CD4-positive, alpha-beta T cell treated with Interleukin-2 at 100 ng/mL for 4 hours (primary cell): ENCODE measurements around the gene USP2.
"Not testable (repeated sequence)": the region's sequence is repeated elsewhere in the genome, so short reads cannot be mapped to it uniquely, and the experiment has no call there.

Source experiments
- DNase-seq: peaks from one replicate; pipeline ENCODE4 v3.0.0-alpha.2; 2020; ENCODE audit warnings: low spot score

USP2 gene

GRCh38 chr11:119412072-119412471, 30.6 kb upstream of the USP2 start:
- no peak for DNase-seq

GRCh38 chr11:119410501-119410900, 29.0 kb upstream of the USP2 start:
- DNase-seq = no peak

GRCh38 chr11:119409731-119410130, 28.2 kb upstream of the USP2 start:
- no peak for DNase-seq

DNA sequence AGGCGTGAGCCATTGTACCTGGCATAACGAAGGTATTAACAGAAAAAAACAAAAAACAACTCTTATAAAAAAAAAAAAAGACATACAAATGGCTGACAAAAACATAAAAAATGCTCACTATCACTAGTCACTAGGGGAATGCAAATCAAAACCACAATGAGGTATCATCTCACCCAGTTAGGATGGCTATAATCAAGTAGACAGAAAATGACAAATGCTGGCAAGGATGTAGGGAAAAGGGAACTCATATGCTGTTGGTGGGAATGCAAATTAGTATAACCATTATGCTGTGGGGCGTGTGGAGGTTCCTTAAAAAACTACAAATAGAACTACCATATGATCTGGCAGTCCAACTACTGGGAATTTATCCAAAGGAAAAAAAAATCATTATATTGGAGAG, 24.5 kb upstream of the USP2 start:
- DNase-seq = no peak

DNA sequence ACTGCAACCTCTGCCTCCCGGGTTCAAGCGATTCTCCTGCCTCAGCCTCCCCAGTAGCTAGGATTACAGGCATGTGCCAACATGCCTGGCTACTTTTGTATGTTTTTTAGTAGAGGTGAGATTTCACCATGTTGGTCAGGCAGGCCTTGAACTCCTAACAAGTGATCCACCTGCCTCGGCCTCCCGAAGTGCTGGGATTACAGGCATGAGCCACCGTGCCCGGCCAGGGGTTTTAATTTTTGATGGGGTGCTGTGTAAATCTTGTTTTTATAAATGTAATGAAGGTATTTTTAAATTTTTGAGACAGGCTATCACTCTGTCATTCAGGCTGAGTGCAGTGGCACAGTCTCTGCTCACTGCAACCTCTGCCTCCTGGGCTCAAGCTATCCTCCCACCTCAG, 24.0 kb upstream of the USP2 start:
- not testable (repeated sequence) for DNase-seq

GRCh38 chr11:119404872-119405271, 23.4 kb upstream of the USP2 start:
- no peak for DNase-seq

GRCh38 chr11:119403021-119403420, 21.5 kb upstream of the USP2 start:
- no peak for DNase-seq

GRCh38 chr11:119402470-119402869, 21.0 kb upstream of the USP2 start:
- no peak for DNase-seq

DNA sequence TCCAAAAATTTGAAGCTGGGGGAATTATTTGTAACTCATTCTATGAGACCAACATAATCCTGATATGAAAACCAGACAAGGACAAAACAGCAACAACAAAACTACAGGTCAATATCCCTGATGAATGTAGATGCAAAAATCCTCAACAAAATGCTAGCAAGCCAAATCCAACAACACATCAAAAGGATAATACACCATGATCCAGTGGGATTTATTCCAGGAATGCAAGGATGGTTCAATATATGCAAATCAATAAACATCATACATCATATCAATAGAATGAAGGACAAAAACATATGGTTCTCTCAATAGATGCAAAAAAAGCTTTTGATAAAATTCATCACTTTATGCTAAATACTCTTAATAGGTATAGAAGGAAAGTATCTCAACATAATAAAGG, 19.4 kb upstream of the USP2 start:
- DNase-seq = no peak

DNA sequence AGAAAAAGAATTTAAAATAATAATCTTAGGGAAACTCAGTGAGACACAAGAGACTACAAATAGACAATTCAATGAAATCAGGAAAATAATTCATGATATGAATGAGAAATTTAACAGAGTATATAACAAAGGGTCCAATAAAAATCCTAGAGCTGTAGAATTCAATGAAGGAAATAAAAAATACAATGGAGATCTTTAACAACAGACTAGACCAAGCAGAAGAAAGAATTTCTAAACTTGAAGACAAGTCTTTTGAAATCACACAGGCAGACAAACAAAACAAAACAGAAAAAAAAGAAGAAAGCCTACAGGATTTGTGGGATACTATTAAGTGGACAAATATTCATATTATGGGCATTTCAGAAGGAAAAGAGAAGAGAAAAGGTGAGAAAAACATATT, 16.2 kb upstream of the USP2 start:
- no peak for DNase-seq

- DNase-seq = no peak
These were observed 15.3 kb upstream of the USP2 start for GRCh38 chr11:119396835-119397234.

- no peak for DNase-seq
These were observed 9.8 kb upstream of the USP2 start for GRCh38 chr11:119391275-119391674.

GRCh38 chr11:119389611-119390254, 8.2 kb upstream of the USP2 start:
- DNase-seq = no peak

DNA sequence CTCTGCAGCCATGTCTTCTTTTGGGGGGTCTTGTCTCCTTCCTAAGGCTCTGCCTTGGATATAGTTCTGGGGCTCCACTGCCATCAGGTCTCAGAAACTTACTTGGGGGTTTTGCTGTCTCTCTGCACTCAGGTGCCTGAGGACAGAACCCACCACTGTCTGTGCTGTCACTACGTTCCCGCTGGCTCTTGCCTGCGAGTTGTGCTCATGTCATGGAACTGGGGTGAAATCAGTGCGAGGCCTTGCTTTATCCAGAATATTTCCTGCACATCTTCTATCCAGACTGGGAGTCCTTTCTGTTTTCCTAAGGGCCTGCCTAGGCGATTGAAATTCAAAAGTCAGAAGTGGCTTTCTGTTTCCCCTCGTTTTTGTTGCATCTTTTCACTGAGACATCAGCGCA, 6.6 kb upstream of the USP2 start:
- no peak for DNase-seq

DNA sequence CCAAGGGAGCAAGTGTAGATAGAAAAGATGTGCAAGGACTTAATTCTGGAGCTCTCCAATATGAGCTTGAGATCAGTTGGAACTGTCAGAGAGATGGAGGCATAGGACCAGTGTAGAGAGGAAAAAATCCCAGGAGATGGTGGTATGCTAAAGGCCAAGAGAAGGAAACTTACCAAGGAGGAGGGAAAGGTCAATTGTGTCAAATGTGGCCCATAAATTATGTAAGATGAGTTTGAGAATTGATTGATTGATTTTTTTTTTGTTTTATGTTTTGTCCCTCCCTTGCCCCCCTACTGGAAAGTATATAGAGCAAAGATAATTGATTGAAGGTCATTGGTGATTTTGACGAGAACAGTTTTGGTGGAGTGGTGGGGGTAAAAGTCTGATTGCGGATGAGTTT, 2.8 kb upstream of the USP2 start:
- DNase-seq = no peak

DNA sequence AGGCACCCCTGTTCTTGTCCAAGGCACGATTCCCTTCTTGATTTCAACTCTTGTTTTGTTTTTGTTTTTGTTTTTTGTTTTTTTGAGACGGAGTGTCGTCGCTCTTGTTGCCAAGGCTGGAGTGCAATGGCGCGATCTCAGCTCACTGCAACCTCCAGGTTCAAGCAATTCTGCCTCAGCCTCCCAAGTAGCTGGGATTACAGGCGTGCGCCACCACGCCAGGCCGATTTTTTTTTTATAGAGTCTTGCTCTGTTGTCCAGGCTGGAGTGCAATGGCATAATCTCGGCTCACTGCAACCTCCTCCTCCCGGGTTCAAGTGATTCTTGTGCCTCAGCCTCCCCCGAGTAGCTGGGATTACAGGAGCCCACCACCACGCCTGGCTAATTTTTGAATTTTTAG, 1.0 kb upstream of the USP2 start:
- not testable (repeated sequence) for DNase-seq

GRCh38 chr11:119382101-119382500, 611 bp upstream of the USP2 start:
- DNase-seq = no peak

DNA sequence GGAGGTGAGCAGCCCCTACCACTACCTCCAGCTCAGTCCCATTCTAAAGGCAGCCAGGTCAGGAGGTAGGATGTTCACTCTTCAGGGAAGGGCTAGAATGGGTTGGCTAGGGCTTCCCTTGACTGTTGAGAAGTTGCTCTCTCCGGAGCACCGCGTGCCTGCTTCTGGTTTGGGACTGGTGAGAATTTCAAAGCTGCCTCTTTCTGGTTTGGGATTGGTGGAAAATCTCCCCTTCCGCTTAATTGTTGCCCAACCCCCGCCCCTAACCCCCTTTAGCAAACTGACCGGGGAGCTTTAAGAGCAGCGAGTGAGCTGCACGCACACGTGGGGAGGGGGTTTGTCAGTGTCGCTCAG, 686 bp downstream of the USP2 start:
- DNase-seq = no peak

DNA sequence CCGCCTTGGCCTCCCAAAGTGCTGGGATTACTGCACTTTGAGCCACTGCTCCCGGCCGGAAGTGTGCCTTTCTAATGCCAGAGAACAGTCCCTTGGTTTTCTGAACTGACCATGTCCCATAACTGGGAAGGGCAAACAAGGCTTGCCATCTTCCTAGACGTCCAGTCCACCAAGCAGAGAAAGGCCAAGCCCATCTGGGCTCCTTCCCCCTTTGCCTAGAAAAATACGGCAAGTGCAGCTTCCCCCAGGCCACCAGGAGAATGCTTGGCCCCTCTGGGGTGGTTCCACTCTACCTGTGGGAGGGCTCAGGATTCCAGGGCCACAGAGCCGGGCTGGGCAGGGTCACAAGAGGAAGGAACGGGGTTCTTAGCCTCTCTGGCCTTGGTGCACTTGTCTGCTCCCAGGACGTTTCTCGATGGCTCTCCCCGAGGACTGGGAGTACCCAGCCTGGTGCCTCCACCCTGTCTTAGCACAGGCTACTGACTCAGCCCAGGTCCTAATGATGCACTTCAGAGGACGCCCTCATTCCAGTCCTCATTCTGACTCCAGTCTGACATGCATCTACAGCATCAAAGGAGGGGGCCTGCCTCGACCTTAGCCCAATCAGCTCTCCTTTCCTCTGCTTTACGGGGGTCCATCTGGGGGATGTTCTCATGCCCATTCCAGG, 1.2 kb downstream of the USP2 start:
- DNase-seq = no peak

GRCh38 chr11:119378851-119379465, 2.5 kb downstream of the USP2 start:
- DNase-seq = no peak

DNA sequence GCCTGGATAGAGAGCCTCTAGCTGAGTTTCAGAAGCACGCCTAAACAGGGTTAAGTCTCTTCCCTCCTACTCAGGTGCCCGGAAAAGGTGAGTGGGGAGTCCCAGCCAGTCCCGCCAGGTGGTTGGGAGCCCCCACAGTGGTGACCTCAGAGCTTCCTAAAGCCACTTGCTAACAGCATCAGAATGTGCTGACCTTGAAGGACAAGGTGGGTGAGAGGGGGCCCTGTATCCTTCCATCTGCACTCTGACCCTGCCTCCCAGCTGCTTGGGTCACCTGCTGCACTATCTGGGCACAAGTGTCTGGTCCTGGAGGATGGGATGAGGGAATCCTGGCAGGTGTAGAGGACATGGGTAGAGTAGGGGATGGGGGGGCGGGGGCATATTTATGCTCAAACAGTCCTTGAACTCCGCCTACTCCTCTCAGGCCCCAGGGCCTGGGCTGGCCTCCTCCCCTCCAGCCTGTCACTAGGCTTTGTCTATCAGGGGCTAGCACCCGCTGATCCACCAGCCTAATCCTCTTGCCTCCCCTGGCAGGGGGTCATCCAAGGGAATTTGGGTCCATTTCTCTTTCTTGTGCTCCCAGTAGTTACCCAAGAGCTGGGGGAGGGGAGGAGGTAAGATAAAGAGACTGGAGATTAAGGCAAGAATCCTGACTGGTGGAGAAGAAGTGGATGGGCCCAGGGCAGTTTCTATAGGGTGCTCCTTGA, 3.4 kb downstream of the USP2 start:
- no peak for DNase-seq

GRCh38 chr11:119377112-119377901, 4.2 kb downstream of the USP2 start:
- no peak for DNase-seq
